PC-3 (cell line): ENCODE results near the gene ST3GAL2. TPM values are rescaled to one million over a fixed set of nuclear protein-coding genes. Genes with fewer than 3 reads are reported as not detected.

ENCODE experiments used
- ATAC-seq: fragments of 200-7000 bp; cut with Tn5 transposase; 2 replicates; pipeline ENCODE4 v1.9.1; 2020; ENCODE audit warnings: mild to moderate bottlenecking, moderate library complexity
- BruUV-seq: library from RNA; stranded (reverse); fragments of 400-500 nt; replicated peaks from 2 replicates; lab custom pipeline; 2021; lab: Mats Ljungman, UMichigan
- CTCF ChIA-PET: fragments of 300-600 bp; sonication (Branson Sonifier 250); formaldehyde crosslinking; loops from one replicate; lab custom pipeline; 2022; ENCODE audit warnings: antibody characterized with exemption; lab: Charles Lee
- POLR2A ChIA-PET: fragments of 300-600 bp; sonication (Branson Sonifier 250); formaldehyde crosslinking; loops from one replicate; lab custom pipeline; 2022; ENCODE audit warnings: antibody characterized with exemption; ENCODE audit not compliant: unreplicated experiment; lab: Charles Lee
- DNase-seq: peaks from one replicate; pipeline ENCODE4 v3.0.0-alpha.2; 2015
- H2AFZ ChIP-seq: fragments of 300-600 bp; sonication (generic); 2 replicates; pipeline ENCODE4 v1.6.0; 2016; ENCODE audit warnings: antibody characterized with exemption, low read length
- H3F3A ChIP-seq: fragments of 300-600 bp; sonication (generic); one replicate; pipeline ENCODE4 v1.6.0; 2017; ENCODE audit warnings: antibody characterized with exemption, low read length, control low read depth, mild to moderate bottlenecking; ENCODE audit not compliant: unreplicated experiment
- H3K27ac ChIP-seq: fragments of 300-600 bp; sonication (generic); 2 replicates; pipeline ENCODE4 v1.5.1; 2016; ENCODE audit warnings: mild to moderate bottlenecking, low read length
- H3K27me3 ChIP-seq: fragments of 300-600 bp; sonication (generic); 2 replicates; pipeline ENCODE4 v1.6.1; 2016; ENCODE audit warnings: low read length, mixed read lengths
- H3K36me3 ChIP-seq: fragments of 300-600 bp; sonication (generic); 2 replicates; pipeline ENCODE4 v1.6.1; 2016; ENCODE audit warnings: low read depth, mixed run types, low read length, mixed read lengths
- H3K4me1 ChIP-seq: fragments of 300-600 bp; sonication (generic); 2 replicates; pipeline ENCODE4 v1.5.1; 2016; ENCODE audit warnings: low read length; ENCODE audit not compliant: insufficient read depth
- H3K4me2 ChIP-seq: fragments of 300-600 bp; sonication (generic); 2 replicates; pipeline ENCODE4 v1.6.0; 2016; ENCODE audit warnings: low read length
- H3K4me3 ChIP-seq: fragments of 300-600 bp; sonication (generic); 2 replicates; pipeline ENCODE4 v1.5.1; 2016; ENCODE audit warnings: mild to moderate bottlenecking, low read length, mixed read lengths
- H3K79me2 ChIP-seq: fragments of 300-600 bp; sonication (generic); 2 replicates; pipeline ENCODE4 v1.6.1; 2017; ENCODE audit warnings: low read length, mixed read lengths
- H3K9ac ChIP-seq: fragments of 300-600 bp; sonication (generic); 2 replicates; pipeline ENCODE4 v1.6.0; 2016; ENCODE audit warnings: mild to moderate bottlenecking, low read length
- H3K9me2 ChIP-seq: fragments of 300-600 bp; sonication (generic); replicated peaks from 2 replicates; pipeline ENCODE4 v1.6.1; 2016; ENCODE audit warnings: mixed run types, low read length, mixed read lengths
- H3K9me3 ChIP-seq: fragments of 300-600 bp; sonication (generic); 2 replicates; pipeline ENCODE4 v1.6.1; 2016; ENCODE audit warnings: low read length, mixed read lengths
- H4K20me1 ChIP-seq: fragments of 300-600 bp; sonication (generic); 2 replicates; pipeline ENCODE4 v1.6.1; 2016; ENCODE audit warnings: low read length, mixed read lengths
- CTCF ChIP-seq: fragments of 300-600 bp; sonication (generic); conservative IDR thresholded peaks from 2 replicates; pipeline ENCODE4 v1.5.1; 2017; ENCODE audit warnings: antibody characterized with exemption, low read depth, mild to moderate bottlenecking, low read length
- EZH2 ChIP-seq: fragments of 300-600 bp; sonication (generic); IDR thresholded peaks from one replicate; pipeline ENCODE4 v1.6.1; 2017; ENCODE audit warnings: antibody characterized with exemption, mild to moderate bottlenecking, low read length; ENCODE audit not compliant: unreplicated experiment
- EZH2phosphoT487 ChIP-seq: fragments of 300-600 bp; sonication (generic); IDR thresholded peaks from 2 replicates; pipeline ENCODE4 v1.6.1; 2018; ENCODE audit warnings: mild to moderate bottlenecking, antibody characterized with exemption, low read length, borderline replicate concordance
- intact Hi-C: fragments of 100-400 bp; cut with micrococcal nuclease; formaldehyde crosslinking; loops from 2 replicates; pipeline ENCODE4 v1.9.0; 2023
- total RNA-seq: library from RNA; depleted of rRNA; stranded (reverse); fragments of >200 nt; gene quantifications from 2 replicates; pipeline ENCODE4 v1.2.3, GENCODE V29; 2014

ST3GAL2 gene
- total RNA-seq, 1 experiment from 2014 or later = 9.8 TPM

- Histone ChIP-seq H3K4me3 (no peak overlapping the region), H4K20me1 (no peaks in the 10 kb centered on the region), H2AFZ (no peak overlapping the region), H3K9me2 (no peaks in the 10 kb centered on the region), H3K4me1 (peaks cover 34% of the 10 kb centered on the region), H3K4me2 (no peak overlapping the region), H3K36me3 (no peaks in the 10 kb centered on the region), H3K9me3 (no peaks in the 10 kb centered on the region), H3K79me2 (peaks cover 28% of the 10 kb centered on the region), H3K9ac (no peak overlapping the region), H3K27ac (no peak overlapping the region), H3F3A (no peaks in the 10 kb centered on the region), H3K27me3 (no peaks in the 10 kb centered on the region)
- no TSS peak for BruUV-seq
- TF ChIP-seq CTCF = no peak
- no peak for TF ChIP-seq EZH2
- TF ChIP-seq EZH2phosphoT487 = no peak
- CTCF ChIA-PET = no interaction called here
- DNase-seq (no peak), ATAC-seq (no peak)
- POLR2A ChIA-PET = no interaction called here
- intact Hi-C loops = no loop called here
Measured at GRCh38 chr16:70434484-70435260, 4.2 kb downstream of the ST3GAL2 start.

- Histone ChIP-seq H3F3A (no peaks in the 10 kb centered on the region), H3K4me1 (peaks cover 40% of the 10 kb centered on the region), H3K27me3 (no peaks in the 10 kb centered on the region), H3K36me3 (no peaks in the 10 kb centered on the region), H3K9me3 (no peaks in the 10 kb centered on the region), H4K20me1 (no peaks in the 10 kb centered on the region), H3K4me2 (peak overlapping the region; percentile 29; the same call in 1 of the 2 replicates), H3K27ac (peak overlapping the region; percentile 39), H3K9ac (no peak overlapping the region), H3K9me2 (no peaks in the 10 kb centered on the region), H2AFZ (no peak overlapping the region), H3K79me2 (peaks cover 28% of the 10 kb centered on the region), H3K4me3 (no peak overlapping the region)
- DNase-seq (peak; percentile 51), ATAC-seq (peak; percentile 64)
- ChIA-PET CTCF (interaction anchor here (0.6 kb wide), 1 partner anchor 17 kb away, joined by 3 read pairs; no protein-coding TSS in a partner anchor), POLR2A (no interaction called here)
- TF ChIP-seq CTCF (no peak), EZH2phosphoT487 (no peak), EZH2 (no peak)
- intact Hi-C loops = no loop called here
- BruUV-seq = no TSS peak
Measured at GRCh38 chr16:70433458-70434103, 5.3 kb downstream of the ST3GAL2 start.
